HCT116 (cell line): Measurements from ENCODE around the gene IL18BP. TPM values are rescaled to one million over a fixed set of nuclear protein-coding genes. Genes with fewer than 3 reads are reported as not detected.

Source experiments
- ATF3 ChIP-seq: IDR thresholded peaks from 2 replicates; pipeline ENCODE4 v1.6.1; 2012
- CEBPB ChIP-seq: IDR thresholded peaks from 2 replicates; pipeline ENCODE4 v1.6.1; 2012; ENCODE audit warnings: low read depth
- CTCF ChIP-seq, 3 experiments: fragments of 200-600 bp in 1 of 3; sonication (generic) in 1 of 3; IDR thresholded peaks in 2 of 3; conservative IDR thresholded peaks in 1 of 3; 2 replicates each; pipeline ENCODE4 v1.5.1; 2012 to 2017; ENCODE audit warnings: low read depth in 2 of 3, low read length in 2 of 3, antibody characterized with exemption in 1 of 3, borderline replicate concordance in 1 of 3, control low read depth in 1 of 3, mild to moderate bottlenecking in 1 of 3, mixed read lengths in 1 of 3, mixed run types in 1 of 3, moderate library complexity in 1 of 3; ENCODE audit not compliant: insufficient read depth in 1 of 3
- EGR1 ChIP-seq: IDR thresholded peaks from 2 replicates; pipeline ENCODE4 v1.6.1; 2012; ENCODE audit warnings: low read depth
- MAX ChIP-seq: IDR thresholded peaks from 2 replicates; pipeline ENCODE4 v1.6.1; 2012
- SP1 ChIP-seq: IDR thresholded peaks from 2 replicates; pipeline ENCODE4 v1.6.1; 2012; ENCODE audit warnings: low read depth
- TCF7L2 ChIP-seq: IDR thresholded peaks from 2 replicates; pipeline ENCODE4 v1.7.0; 2011; ENCODE audit warnings: borderline replicate concordance, inconsistent platforms; ENCODE audit not compliant: insufficient read depth, insufficient read length; ENCODE audit errors: extremely low read depth
- YY1 ChIP-seq: IDR thresholded peaks from 2 replicates; pipeline ENCODE4 v1.6.1; 2011; ENCODE audit warnings: low read length, low read depth, moderate library complexity, mild to moderate bottlenecking; ENCODE audit not compliant: insufficient replicate concordance; ENCODE audit errors: extremely low read depth
- ZBTB33 ChIP-seq: IDR thresholded peaks from 2 replicates; pipeline ENCODE4 v1.6.1; 2011; ENCODE audit warnings: mild to moderate bottlenecking, low read length, moderate library complexity; ENCODE audit not compliant: insufficient replicate concordance; ENCODE audit errors: extremely low read depth
- total RNA-seq: library from RNA; stranded (reverse); gene quantifications from one replicate; pipeline ENCODE4 v1.2.1, GENCODE V29; 2021; ENCODE audit not compliant: unreplicated experiment

The IL18BP gene
- total RNA-seq, 1 experiment from 2014 or later, result 9.8 TPM

- no peak for TF ChIP-seq CTCF (IDR thresholded peaks at IDR 0.05 in 2 of 3, conservative IDR thresholded peaks at IDR 0.05 in 1 of 3; ENCODE audit: borderline replicate concordance in 1 of 3, insufficient read depth in 1 of 3, low read depth in 2 of 3, low read length in 2 of 3)
- no peak for TF ChIP-seq MAX
- TF ChIP-seq YY1, result no peak
- TF ChIP-seq EGR1, result no peak
- no peak for TF ChIP-seq TCF7L2
- no peak for TF ChIP-seq SP1
- TF ChIP-seq ATF3, result no peak
- no peak for TF ChIP-seq CEBPB
- TF ChIP-seq ZBTB33, result no peak
- TF ChIP-seq, all 23 proteins: peak for 0
These were observed 1.6 kb downstream of the IL18BP start (continued) for GRCh38 chr11:72000202-72000867.
